GM12878 (cell line): Measurements from ENCODE around the gene NDUFC2. TPM values are rescaled to one million over a fixed set of nuclear protein-coding genes. Genes with fewer than 3 reads are reported as not detected.

Experiments used
- ATAC-seq: fragments of 200-7000 bp; cut with Tn5 transposase; 3 replicates; pipeline ENCODE4 v1.9.1; 2020; ENCODE audit warnings: mild to moderate bottlenecking, moderate library complexity
- BruUV-seq: library from RNA; stranded (reverse); fragments of 400-500 nt; replicated peaks from 2 replicates; lab custom pipeline; 2021; lab: Mats Ljungman, UMichigan
- CTCF ChIA-PET: fragments of 300-600 bp; sonication (Branson Sonifier 250); formaldehyde crosslinking; extraction: SDS; loops from one replicate; lab custom pipeline; 2021; ENCODE audit warnings: inconsistent platforms; lab: Yijun Ruan, JAX
- POLR2A ChIA-PET: fragments of 350-600 bp; formaldehyde crosslinking; extraction: SDS; loops from one replicate; lab custom pipeline; 2021; ENCODE audit warnings: inconsistent platforms; lab: Charles Lee
- RAD21 ChIA-PET: fragments of 300-600 bp; sonication (Branson Sonifier 250); formaldehyde crosslinking; loops from one replicate; lab custom pipeline; 2023; ENCODE audit warnings: antibody characterized with exemption; ENCODE audit not compliant: unreplicated experiment; lab: Charles Lee
- SMC1A ChIA-PET: fragments of 300-600 bp; sonication (Branson Sonifier 250); formaldehyde crosslinking; loops from one replicate; lab custom pipeline; 2023; ENCODE audit not compliant: unreplicated experiment, uncharacterized antibody; lab: Charles Lee
- DNase-seq: peaks from one replicate; pipeline ENCODE4 v3.0.0-alpha.2; 2011; ENCODE audit warnings: low read depth, low spot score
- FAIRE-seq: peaks from 3 replicates; lab custom pipeline; 2011; peaks lifted over from hg19 to GRCh38; lab: Jason Lieb, UNC
- H2AFZ ChIP-seq: 2 replicates; pipeline ENCODE4 v1.6.0; 2011; ENCODE audit warnings: low read depth, low read length, control low read depth; ENCODE audit not compliant: control insufficient read depth
- H3K27ac ChIP-seq: 2 replicates; pipeline ENCODE4 v1.5.1; 2011; ENCODE audit warnings: control low read depth; ENCODE audit not compliant: control insufficient read depth, insufficient read depth
- H3K27me3 ChIP-seq, 2 experiments: replicated peaks in 1 of 2; 2 replicates each; pipeline versions ENCODE4 v1.6.0 to v1.6.1; 2011; ENCODE audit warnings: low read length in 1 of 2; ENCODE audit not compliant: control insufficient read depth in 2 of 2, insufficient read depth in 2 of 2
- H3K36me3 ChIP-seq, 2 experiments: 2 replicates each; pipeline ENCODE4 v1.5.1; 2011; ENCODE audit warnings: low read length in 1 of 2; ENCODE audit not compliant: control insufficient read depth in 2 of 2, insufficient read depth in 2 of 2
- H3K4me1 ChIP-seq: 2 replicates; pipeline ENCODE4 v1.6.1; 2011; ENCODE audit warnings: mild to moderate bottlenecking, low read length, moderate library complexity, mixed read lengths; ENCODE audit not compliant: control insufficient read depth, insufficient read depth
- H3K4me2 ChIP-seq: 2 replicates; pipeline ENCODE4 v1.6.0; 2011; ENCODE audit warnings: control low read depth; ENCODE audit not compliant: control insufficient read depth, insufficient read depth
- H3K4me3 ChIP-seq: fragments of 200-600 bp; sonication (generic); 2 replicates; pipeline ENCODE4 v1.5.1; 2016
- H3K79me2 ChIP-seq: 2 replicates; pipeline ENCODE4 v1.6.0; 2011; ENCODE audit warnings: low read length; ENCODE audit not compliant: control insufficient read depth, insufficient read depth
- H3K9ac ChIP-seq: 2 replicates; pipeline ENCODE4 v1.8.0; 2011; ENCODE audit warnings: low read length, control low read depth, mixed read lengths; ENCODE audit not compliant: control insufficient read depth, insufficient read depth
- H3K9me3 ChIP-seq: replicated peaks from 3 replicates; pipeline ENCODE4 v1.5.1; 2011; ENCODE audit warnings: mild to moderate bottlenecking, low read length; ENCODE audit not compliant: control insufficient read depth, insufficient read depth
- H4K20me1 ChIP-seq: 2 replicates; pipeline ENCODE4 v1.6.0; 2011; ENCODE audit not compliant: control insufficient read depth, insufficient read depth
- BCL11A ChIP-seq: IDR thresholded peaks from 2 replicates; pipeline ENCODE4 v1.6.1; 2011; ENCODE audit warnings: low read depth, low read length
- BHLHE40 ChIP-seq, 2 experiments: fragments of 450-650 bp in 1 of 2; IDR thresholded peaks; 2 replicates each; pipeline ENCODE4 v1.6.1; 2011 to 2017; ENCODE audit warnings: low read depth in 2 of 2, borderline replicate concordance in 1 of 2, improper control_type of control experiment in 1 of 2, low read length in 1 of 2, mild to moderate bottlenecking in 1 of 2
- ETV6 ChIP-seq, 2 experiments: fragments of 450-650 bp in 1 of 2; IDR thresholded peaks in 1 of 2; conservative IDR thresholded peaks in 1 of 2; 2 replicates each; pipeline ENCODE4 v1.6.1; 2014; ENCODE audit warnings: antibody characterized with exemption in 1 of 2, borderline replicate concordance in 1 of 2, low read depth in 1 of 2, mild to moderate bottlenecking in 1 of 2, moderate library complexity in 1 of 2
- KLF5 ChIP-seq: fragments of 450-650 bp; IDR thresholded peaks from 2 replicates; pipeline ENCODE4 v1.6.1; 2014; ENCODE audit warnings: mild to moderate bottlenecking; ENCODE audit not compliant: partially characterized antibody
- LARP7 ChIP-seq: fragments of 450-650 bp; IDR thresholded peaks from 2 replicates; pipeline ENCODE4 v1.6.1; 2017; ENCODE audit warnings: mild to moderate bottlenecking
- MTA2 ChIP-seq: fragments of 450-650 bp; IDR thresholded peaks from 2 replicates; pipeline ENCODE4 v1.6.1; 2016; ENCODE audit warnings: low read depth, mild to moderate bottlenecking, moderate library complexity
- ZNF217 ChIP-seq: fragments of 450-650 bp; IDR thresholded peaks from 2 replicates; pipeline ENCODE4 v1.6.1; 2017; ENCODE audit warnings: antibody characterized with exemption, mild to moderate bottlenecking
- ZNF384 ChIP-seq: IDR thresholded peaks from 2 replicates; pipeline ENCODE4 v1.6.1; 2012; ENCODE audit warnings: low read depth, mild to moderate bottlenecking, low read length, improper control_type of control experiment, borderline replicate concordance
- WGBS: methylation state at CpG from one replicate; pipeline ENCODE4 v1.1.6; 2016; ENCODE audit warnings: low lambda C conversion rate; ENCODE audit not compliant: insufficient replicate concordance, insufficient coverage; ENCODE audit errors: missing lambda C conversion rate; 5-methylcytosine and 5-hydroxymethylcytosine counted together
- in situ Hi-C: fragments of 300-500 bp; cut with MboI; formaldehyde crosslinking; loops from 9 replicates; pipeline ENCODE4 v1.14.3; 2018; ENCODE audit warnings: mixed read lengths
- intact Hi-C: fragments of 100-400 bp; cut with micrococcal nuclease; formaldehyde crosslinking; loops from one replicate; pipeline ENCODE4 v1.14.2; 2022; ENCODE audit not compliant: unreplicated experiment
- polyA plus RNA-seq, 11 experiments: library from polyadenylated mRNA; depleted of rRNA in 4 of 11; unstranded in 6 of 11; stranded (reverse) in 5 of 11; fragments of >200 nt; fragmentation: Nextera tagmentation in 4 of 11; fragmentation: Illumina TruSeq in 1 of 11; extraction: Ambion mirVana in 4 of 11; extraction: Trizol in 1 of 11; gene quantifications; 1 replicate in 1 of 11; 2 replicates in 10 of 11; pipeline versions ENCODE4 v1.2.1 to v1.2.3, GENCODE V29; 2011 to 2016; ENCODE audit warnings: inconsistent platforms in 2 of 11, missing spikeins in 2 of 11, low read depth in 1 of 11
- total RNA-seq, 4 experiments: library from RNA; depleted of rRNA in 3 of 4; stranded (reverse); fragments of >200 nt in 3 of 4; fragmentation: Illumina TruSeq in 1 of 4; extraction: Trizol in 1 of 4; gene quantifications; 2 replicates each; pipeline versions ENCODE4 v1.2.1 to v1.2.3, GENCODE V29; 2013 to 2021
- TF ChIP-seq, protein P1 (sequence below): IDR thresholded peaks from 2 replicates; pipeline ENCODE4 v1.6.1; 2012; ENCODE audit warnings: low read depth, low read length, improper control_type of control experiment

The NDUFC2 gene
- total and polyA plus RNA-seq, 10 of the 15 experiments (the other 5 are each of a cell fraction or from before 2014, with no cell fraction given) = 103 to 529 (median 192) TPM

DNA sequence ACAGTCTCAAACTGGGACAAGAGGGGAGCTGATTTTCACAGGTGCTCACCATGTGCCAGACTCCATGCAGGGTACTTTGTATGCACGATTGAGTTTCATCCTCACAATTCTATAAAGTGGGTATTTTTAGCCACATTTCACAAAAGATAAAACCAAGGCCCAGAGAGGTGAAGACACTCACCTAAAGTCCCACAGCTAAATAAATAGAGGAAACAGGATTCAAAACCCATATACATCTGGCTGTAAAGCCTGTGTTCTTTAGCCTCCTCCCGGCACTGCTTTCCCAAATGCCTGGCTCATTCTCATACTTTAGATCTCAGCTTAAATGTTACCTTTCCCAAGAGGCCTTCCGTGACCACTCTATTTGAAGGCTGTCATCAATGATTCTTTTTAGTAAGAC lies 43.3 kb downstream of the NDUFC2 start:
- no TSS peak for BruUV-seq
- Histone ChIP-seq H3K4me1 (peaks cover 12% of the 10 kb centered on the region), H3K27ac (no peak overlapping the region), H3K4me3 (no peak overlapping the region), H3K36me3 (no peaks in the 10 kb centered on the region), H3K27me3 (no peaks in the 10 kb centered on the region), H3K9ac (no peak overlapping the region)
- ChIA-PET SMC1A (interaction anchor here (0.9 to 5.2 kb wide), 4 partner anchors 9 to 68 kb away, joined by 3 to 19 read pairs (median 4); no protein-coding TSS in a partner anchor), RAD21 (no interaction called here)
- intact Hi-C loops = no loop called here
- FAIRE-seq (no peak), DNase-seq (no peak), ATAC-seq (no peak)
- WGBS = 62% methylated on average over 3 of the region's 3 CpGs
- TF ChIP-seq BCL11A (no peak), ZNF217 (no peak), ZNF384 (no peak), MTA2 (no peak), LARP7 (no peak), ETV6 (conservative IDR thresholded peaks at IDR 0.05 in 1 of 2, IDR thresholded peaks at IDR 0.05 in 1 of 2; ENCODE audit: borderline replicate concordance in 1 of 2, low read depth in 1 of 2) (no peak), BHLHE40 (IDR thresholded peaks at IDR 0.05; ENCODE audit: borderline replicate concordance in 1 of 2, low read depth in 2 of 2, low read length in 1 of 2) (no peak), KLF5 (no peak)
- TF ChIP-seq, protein P1, sequence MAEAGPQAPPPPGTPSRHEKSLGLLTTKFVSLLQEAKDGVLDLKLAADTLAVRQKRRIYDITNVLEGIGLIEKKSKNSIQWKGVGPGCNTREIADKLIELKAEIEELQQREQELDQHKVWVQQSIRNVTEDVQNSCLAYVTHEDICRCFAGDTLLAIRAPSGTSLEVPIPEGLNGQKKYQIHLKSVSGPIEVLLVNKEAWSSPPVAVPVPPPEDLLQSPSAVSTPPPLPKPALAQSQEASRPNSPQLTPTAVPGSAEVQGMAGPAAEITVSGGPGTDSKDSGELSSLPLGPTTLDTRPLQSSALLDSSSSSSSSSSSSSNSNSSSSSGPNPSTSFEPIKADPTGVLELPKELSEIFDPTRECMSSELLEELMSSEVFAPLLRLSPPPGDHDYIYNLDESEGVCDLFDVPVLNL = no peak
- TF ChIP-seq, all 136 proteins: peak for 0
- POLR2A ChIA-PET = no interaction called here
- H2AFZ ChIP-seq = no peak overlapping the region
- H3K4me2 ChIP-seq = no peak overlapping the region
- CTCF ChIA-PET = interaction anchor here (0.7 to 1.7 kb wide), 3 partner anchors 10 to 39 kb away, joined by 3 to 9 read pairs (median 6); no protein-coding TSS in a partner anchor
- no peaks in the 10 kb centered on the region for H3K9me3 ChIP-seq
- H4K20me1 ChIP-seq = no peaks in the 10 kb centered on the region
- no peaks in the 10 kb centered on the region for H3K79me2 ChIP-seq
- in situ Hi-C loops = no loop called here
